Dedifferentiated amniotic fluid mesenchymal stem cell (primary cell): ENCODE measurements around the gene IFI35.
"Not testable (repeated sequence)": the region's sequence is repeated elsewhere in the genome, so short reads cannot be mapped to it uniquely, and the experiment has no call there.

Source experiments
- DNase-seq: peaks from one replicate; pipeline ENCODE4 v3.0.0-alpha.2; 2016; ENCODE audit errors: extremely low spot score

Gene IFI35

GRCh38 chr17:43024407-43025289, 18.1 kb downstream of the IFI35 start, which contains the start of gene RND2:
Gene RND2 (plus strand): TSS chr17:43025231. CDS start chr17:43025348, 117 bp downstream.
- peak; percentile 96 for DNase-seq

DNA sequence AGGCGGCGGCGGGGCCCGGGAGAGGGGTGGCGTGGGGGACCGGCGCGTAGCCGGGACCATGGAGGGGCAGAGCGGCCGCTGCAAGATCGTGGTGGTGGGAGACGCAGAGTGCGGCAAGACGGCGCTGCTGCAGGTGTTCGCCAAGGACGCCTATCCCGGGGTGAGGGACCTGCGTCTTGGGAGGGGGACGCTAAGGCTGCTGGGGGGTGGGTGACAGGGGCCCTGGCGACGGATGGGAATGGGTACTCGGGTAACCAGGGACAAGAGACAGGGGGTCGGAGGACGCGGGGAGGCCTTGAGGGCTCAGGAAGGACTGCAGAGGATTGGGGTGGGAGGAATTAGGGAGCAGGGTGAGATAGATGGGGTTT, 18.7 kb downstream of the IFI35 start:
- no peak for DNase-seq

GRCh38 chr17:43025766-43026537, 19.4 kb downstream of the IFI35 start:
- DNase-seq = no peak

DNA sequence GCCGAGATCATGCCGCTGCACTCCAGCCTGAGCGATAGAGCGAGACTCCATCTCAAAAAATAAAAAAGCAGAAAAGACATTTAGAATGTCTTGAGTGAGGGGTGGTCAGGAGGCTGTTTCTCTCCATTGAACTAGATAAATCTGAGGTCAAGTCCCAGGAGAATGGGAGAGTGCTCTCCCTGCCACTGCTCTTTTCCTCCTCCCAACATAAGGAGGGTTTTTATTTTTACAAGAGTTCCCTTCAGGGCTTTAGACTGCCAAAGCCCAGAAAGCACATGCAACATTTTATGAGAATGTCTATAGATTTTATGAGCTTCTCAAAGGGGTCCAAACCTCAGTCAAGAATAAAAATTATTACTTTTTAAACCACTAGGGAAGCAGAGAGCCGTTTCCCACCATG, 20.0 kb downstream of the IFI35 start:
- DNase-seq = no peak

DNA sequence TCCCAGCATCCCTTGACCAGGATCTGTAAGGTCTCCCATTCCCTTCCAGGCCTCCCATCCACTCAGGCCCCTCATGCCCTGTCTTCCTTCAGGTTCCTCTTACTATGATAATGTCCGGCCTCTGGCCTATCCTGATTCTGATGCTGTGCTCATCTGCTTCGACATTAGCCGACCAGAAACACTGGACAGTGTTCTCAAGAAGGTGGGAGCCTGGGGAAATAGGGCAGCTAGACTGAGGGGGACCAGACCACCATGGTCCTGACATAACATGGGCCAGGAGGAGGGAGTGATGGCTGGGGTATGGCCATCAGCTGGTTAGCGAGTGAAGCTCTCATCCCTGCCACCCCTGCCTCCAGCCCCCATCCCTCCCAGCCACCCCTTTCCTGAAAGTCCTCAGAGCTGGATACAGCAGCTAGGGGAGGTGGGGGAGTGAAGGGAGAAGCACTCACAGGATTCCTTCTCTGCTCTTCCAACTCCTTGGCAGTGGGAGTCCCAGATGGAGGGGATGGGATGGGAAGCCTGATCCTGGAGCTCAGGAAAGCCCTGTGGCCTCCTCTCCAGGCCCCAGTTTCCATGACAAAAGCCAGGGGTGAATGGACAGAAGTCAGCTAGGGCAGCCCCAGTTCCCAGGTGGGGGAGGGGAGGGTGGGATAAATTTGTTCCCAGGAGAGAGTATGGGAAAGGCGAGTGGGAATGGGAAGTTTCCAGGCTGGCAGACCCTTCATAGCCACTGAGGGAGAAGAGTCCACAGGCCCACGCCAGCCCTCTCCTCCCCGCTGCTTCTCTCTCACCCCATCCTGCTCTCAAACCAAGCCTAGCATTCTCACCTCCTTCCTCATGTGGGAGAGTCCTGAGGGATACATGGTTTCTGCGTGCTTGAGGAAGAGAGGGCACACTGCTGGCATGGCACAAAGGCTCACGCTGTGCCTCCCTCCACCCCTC, 20.8 kb downstream of the IFI35 start:
- no peak for DNase-seq

GRCh38 chr17:43028221-43028861, 21.8 kb downstream of the IFI35 start:
- no peak for DNase-seq

- DNase-seq = no peak
These were observed 23.7 kb downstream of the IFI35 start for GRCh38 chr17:43030137-43030767.

DNA sequence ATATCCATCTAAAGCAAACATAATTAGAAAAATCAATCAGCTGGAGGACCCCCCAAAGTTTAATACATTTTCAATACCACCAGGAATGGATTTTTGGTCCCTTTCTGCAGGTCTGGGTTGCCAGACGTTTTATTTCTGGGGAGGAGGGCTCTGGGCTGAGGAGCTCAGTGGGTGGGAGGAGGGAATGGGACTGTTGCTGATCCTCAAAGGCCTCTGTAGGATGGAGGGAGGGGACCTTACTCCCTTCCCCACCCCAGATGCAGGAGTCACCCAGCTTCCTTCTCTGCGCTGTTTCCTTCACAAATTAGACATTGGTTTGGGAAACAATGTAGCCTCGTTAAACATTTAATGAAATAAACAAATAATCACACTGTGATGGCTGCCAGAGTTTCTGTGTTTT, 25.1 kb downstream of the IFI35 start:
- DNase-seq = no peak

- DNase-seq = no peak
These were observed 27.6 kb downstream of the IFI35 start for GRCh38 chr17:43033948-43034881.

GRCh38 chr17:43034894-43035293, 28.3 kb downstream of the IFI35 start:
- no peak for DNase-seq

DNA sequence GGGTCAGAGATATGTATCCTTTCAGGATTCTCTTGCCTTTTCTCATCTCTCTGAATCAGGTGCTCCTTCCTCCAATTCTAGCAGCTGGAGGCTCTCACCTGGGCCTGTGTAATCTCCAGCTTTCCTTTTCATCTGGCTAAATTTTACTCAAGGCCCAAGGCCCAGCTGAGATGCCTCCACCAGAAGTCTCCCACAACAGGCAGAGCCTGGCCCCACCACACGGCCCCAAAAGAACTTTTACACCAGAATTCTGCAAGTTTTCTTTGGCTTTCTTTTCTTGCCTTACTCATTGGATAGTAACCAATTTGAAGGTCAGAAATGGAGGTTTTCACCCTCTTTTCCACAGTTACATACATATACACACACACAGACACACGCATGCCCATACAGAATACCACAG, 33.1 kb downstream of the IFI35 start:
- DNase-seq = no peak

DNA sequence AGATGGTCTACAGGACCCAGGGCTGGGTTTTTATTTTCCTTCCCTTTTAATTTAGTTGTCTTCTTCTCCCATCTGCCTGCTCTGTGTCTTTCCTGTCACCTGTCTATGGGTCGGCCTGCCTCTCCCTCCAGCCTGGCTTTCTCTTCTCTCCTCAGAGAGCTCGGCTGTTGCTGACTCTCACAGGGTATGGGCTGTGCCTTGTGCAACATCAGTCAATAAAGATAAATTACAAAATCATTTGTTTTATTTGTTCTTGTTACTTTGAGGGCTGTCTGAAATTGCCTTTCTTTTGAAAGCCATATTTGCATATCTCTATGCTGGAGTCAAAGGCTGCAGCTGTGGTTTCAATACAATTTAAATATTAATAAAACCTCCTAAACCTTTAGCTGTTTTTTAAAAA, 34.1 kb downstream of the IFI35 start:
- no peak for DNase-seq

GRCh38 chr17:43042025-43042628, 35.5 kb downstream of the IFI35 start:
- no peak for DNase-seq

DNA sequence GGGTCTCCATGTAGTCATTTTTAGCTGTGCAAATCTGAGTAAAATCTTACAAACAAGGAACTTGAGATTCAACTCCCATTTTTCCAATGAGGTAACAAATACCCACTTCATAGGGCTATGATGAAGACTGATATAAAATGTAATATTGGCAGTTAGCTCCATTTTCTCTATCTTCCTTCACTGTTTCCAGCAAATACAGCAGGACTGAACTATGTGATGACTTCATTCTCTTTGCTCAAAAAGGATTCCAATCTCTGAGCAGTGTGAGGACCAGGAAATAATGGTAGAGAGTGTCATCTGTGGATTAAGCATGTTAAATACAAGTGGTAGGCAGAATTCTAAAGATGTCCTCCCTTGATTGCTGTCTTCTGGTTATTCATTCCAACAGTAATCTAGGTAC, 36.7 kb downstream of the IFI35 start:
- DNase-seq = no peak

- no peak for DNase-seq
These were observed 37.4 kb downstream of the IFI35 start for GRCh38 chr17:43044024-43044423.

DNA sequence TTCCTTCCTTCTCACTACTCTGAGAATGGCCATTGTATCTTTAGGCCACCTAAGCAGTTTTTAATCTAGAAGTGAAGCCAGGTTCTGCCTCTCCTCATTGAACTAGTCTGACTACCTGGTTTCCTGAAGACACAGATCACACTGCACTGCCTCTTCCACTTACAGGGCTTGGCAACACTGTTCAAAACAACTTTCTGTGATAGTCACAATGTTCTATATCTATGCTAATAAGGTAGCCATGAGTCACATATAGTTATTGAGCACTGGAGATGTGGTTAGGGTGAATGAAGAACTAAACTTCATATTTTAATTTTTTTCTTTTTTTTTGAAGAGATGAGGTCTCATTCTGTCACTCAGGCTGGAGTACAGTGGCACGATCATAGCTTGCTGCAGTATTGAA, 45.4 kb downstream of the IFI35 start:
- no peak for DNase-seq

DNA sequence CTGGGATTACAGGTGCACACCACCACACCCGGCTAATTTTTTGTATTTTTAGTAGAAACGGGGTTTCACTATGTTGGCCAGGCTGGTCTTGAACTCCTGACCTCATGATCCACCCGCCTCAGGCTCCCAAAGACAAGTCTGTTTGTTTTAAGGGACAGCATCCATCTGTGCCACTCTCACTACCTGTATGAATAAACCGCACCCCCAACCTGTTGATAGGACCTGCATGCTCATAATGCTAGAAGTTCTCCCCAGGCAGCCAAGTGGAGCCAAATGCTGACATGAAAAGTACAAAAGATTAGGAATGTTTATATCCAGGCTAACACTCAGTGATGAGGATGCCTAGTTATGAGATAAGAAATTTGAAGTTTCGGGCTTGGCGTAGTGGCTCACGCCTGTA, 46.4 kb downstream of the IFI35 start:
- not testable (repeated sequence) for DNase-seq

DNA sequence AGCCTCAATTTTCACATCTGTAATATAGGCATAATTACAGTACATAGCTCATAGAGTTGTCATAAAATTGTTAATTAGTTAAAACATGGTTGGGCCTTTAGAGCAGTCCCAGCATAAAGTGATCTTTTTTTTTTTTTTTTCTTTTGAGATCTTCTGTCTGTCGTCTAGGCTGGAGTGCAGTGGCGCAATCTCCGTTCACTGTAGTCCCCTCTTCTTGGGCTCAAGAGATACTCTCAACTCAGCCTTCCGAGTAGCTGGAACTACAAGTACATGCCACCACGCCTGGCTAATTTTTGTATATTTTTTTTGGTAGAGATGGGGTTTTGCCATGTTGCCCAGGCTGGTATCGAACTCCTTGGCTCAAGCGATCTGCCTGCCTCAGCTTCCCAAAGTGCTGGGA, 49.5 kb downstream of the IFI35 start:
- DNase-seq = no peak

DNA sequence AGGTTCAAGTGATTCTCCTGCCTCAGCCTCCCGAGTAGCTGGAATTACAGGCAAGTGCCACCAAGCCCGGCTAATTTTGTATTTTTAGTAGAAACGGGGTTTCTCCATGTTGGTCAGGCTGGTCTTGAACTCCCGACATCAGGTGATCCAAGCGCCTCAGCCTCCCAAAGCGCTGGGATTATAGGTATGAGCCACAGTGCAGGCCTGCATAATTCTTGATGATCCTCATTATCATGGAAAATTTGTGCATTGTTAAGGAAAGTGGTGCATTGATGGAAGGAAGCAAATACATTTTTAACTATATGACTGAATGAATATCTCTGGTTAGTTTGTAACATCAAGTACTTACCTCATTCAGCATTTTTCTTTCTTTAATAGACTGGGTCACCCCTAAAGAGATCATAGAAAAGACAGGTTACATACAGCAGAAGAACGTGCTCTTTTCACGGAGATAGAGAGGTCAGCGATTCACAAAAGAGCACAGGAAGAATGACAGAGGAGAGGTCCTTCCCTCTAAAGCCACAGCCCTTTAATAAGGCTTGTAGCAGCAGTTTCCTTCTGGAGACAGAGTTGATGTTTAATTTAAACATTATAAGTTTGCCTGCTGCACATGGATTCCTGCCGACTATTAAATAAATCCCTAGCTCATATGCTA, 56.5 kb downstream of the IFI35 start:
- no peak for DNase-seq
